ENCODE data around the gene RTN4.
A peak's percentile ranks its signal among the peaks of the same experiment; 100 is the strongest.

GRCh38 chr2:54997826-54998225, 52.4 kb downstream of the RTN4 start:
- TF ChIP-seq, protein P1, sequence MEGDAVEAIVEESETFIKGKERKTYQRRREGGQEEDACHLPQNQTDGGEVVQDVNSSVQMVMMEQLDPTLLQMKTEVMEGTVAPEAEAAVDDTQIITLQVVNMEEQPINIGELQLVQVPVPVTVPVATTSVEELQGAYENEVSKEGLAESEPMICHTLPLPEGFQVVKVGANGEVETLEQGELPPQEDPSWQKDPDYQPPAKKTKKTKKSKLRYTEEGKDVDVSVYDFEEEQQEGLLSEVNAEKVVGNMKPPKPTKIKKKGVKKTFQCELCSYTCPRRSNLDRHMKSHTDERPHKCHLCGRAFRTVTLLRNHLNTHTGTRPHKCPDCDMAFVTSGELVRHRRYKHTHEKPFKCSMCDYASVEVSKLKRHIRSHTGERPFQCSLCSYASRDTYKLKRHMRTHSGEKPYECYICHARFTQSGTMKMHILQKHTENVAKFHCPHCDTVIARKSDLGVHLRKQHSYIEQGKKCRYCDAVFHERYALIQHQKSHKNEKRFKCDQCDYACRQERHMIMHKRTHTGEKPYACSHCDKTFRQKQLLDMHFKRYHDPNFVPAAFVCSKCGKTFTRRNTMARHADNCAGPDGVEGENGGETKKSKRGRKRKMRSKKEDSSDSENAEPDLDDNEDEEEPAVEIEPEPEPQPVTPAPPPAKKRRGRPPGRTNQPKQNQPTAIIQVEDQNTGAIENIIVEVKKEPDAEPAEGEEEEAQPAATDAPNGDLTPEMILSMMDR (conservative IDR thresholded peaks at IDR 0.05; ENCODE audit: low read depth in 2 of 2) = peak; percentile 37 to 57
- TF ChIP-seq POLR2AphosphoS5 (IDR thresholded peaks at IDR 0.05; ENCODE audit: low read depth) = no peak
- no peak for TF ChIP-seq EZH2phosphoT487 (IDR thresholded peaks at IDR 0.05; ENCODE audit: unreplicated experiment)
- TF ChIP-seq EZH2 (IDR thresholded peaks at IDR 0.05; ENCODE audit: low read depth, unreplicated experiment) = no peak
- no peak for TF ChIP-seq CREB1 (CRISPR knock-in tag; IDR thresholded peaks at IDR 0.05; ENCODE audit: low read depth)
- no peak for TF ChIP-seq ZNF114 (CRISPR knock-in tag; IDR thresholded peaks at IDR 0.05)
- no peak for TF ChIP-seq REST (IDR thresholded peaks at IDR 0.05; ENCODE audit: unreplicated experiment)

Measured in GM23338 (cell line).